Measurements from ENCODE around the gene CEP112. TPM values are rescaled to one million over a fixed set of nuclear protein-coding genes. Genes with fewer than 3 reads are reported as not detected.
A peak's percentile ranks its signal among the peaks of the same experiment; 100 is the strongest.

Gene CEP112
- total and polyA plus RNA-seq, 2 of the 13 experiments (the other 11 are each of a cell fraction or from before 2014, with no cell fraction given) = 1.2 to 3.4 TPM

GRCh38 chr17:65723431-65724151 lies 468.3 kb downstream of the CEP112 start (continued):
- TF ChIP-seq ARID3A (IDR thresholded peaks at IDR 0.05; ENCODE audit: low read depth, low read length) (peak; percentile 49; the same call in 1 of the 2 replicates), SOX5 (CRISPR knock-in tag; IDR thresholded peaks at IDR 0.05; ENCODE audit: borderline replicate concordance) (peak; percentile 45; the same call in 1 of the 2 replicates), TMF1 (CRISPR knock-in tag; IDR thresholded peaks at IDR 0.05; ENCODE audit: low read depth) (no peak), SALL2 (CRISPR knock-in tag; IDR thresholded peaks at IDR 0.05) (no peak), FOXA3 (CRISPR knock-in tag; IDR thresholded peaks at IDR 0.05) (peak; percentile 22; the same call in 1 of the 2 replicates), SNAPC4 (CRISPR knock-in tag; IDR thresholded peaks at IDR 0.05) (no peak), ZNF710 (CRISPR knock-in tag; IDR thresholded peaks at IDR 0.05; ENCODE audit: borderline replicate concordance) (no peak), ZNF746 (CRISPR knock-in tag; IDR thresholded peaks at IDR 0.05) (no peak), DRAP1 (CRISPR knock-in tag; IDR thresholded peaks at IDR 0.05) (no peak), MAFG (CRISPR knock-in tag; IDR thresholded peaks at IDR 0.05) (no peak), PHF8 (CRISPR knock-in tag; IDR thresholded peaks at IDR 0.05) (no peak), ZNF614 (CRISPR knock-in tag; IDR thresholded peaks at IDR 0.05; ENCODE audit: borderline replicate concordance) (no peak), TOPORS (CRISPR knock-in tag; IDR thresholded peaks at IDR 0.05) (no peak), HMG20A (CRISPR knock-in tag; IDR thresholded peaks at IDR 0.05; ENCODE audit: borderline replicate concordance) (peak; percentile 31; the same call in 1 of the 2 replicates), ZNF703 (CRISPR knock-in tag; IDR thresholded peaks at IDR 0.05; ENCODE audit: borderline replicate concordance) (no peak), ZKSCAN8 (CRISPR knock-in tag; IDR thresholded peaks at IDR 0.05; ENCODE audit: borderline replicate concordance) (no peak), EP300 (IDR thresholded peaks at IDR 0.05; ENCODE audit: low read depth in 2 of 2, low read length in 2 of 2) (peak in 1 of 2 experiments; percentile 59; a peak in 1 of 4 replicates), EP300 (CRISPR knock-in tag; IDR thresholded peaks at IDR 0.05; ENCODE audit: borderline replicate concordance) (no peak), RXRB (CRISPR knock-in tag; IDR thresholded peaks at IDR 0.05; ENCODE audit: borderline replicate concordance) (0 out of 2 replicates have a peak, but pooled peaks have one; percentile 30), NFIC (IDR thresholded peaks at IDR 0.05; ENCODE audit: low read length) (peak; percentile 19; the same call in 1 of the 2 replicates)

Data from HepG2 (cell line).